Psoas muscle (tissue), 8 donors: ENCODE measurements around the gene XRCC3. TPM values are rescaled to one million over a fixed set of nuclear protein-coding genes. Genes with fewer than 3 reads are reported as not detected.

ENCODE experiments used
- ATAC-seq, 4 donors: fragments of 200-7000 bp; cut with Tn5 transposase; one replicate each; pipeline ENCODE4 v1.9.1; 2020; ENCODE audit warnings: moderate library complexity in 3 of 4, mild to moderate bottlenecking in 2 of 4
- DNase-seq, 2 donors: peaks; one replicate each; pipeline ENCODE4 v3.0.0-alpha.2; 2020
- H3K27ac ChIP-seq: fragments of 200-600 bp; one replicate; pipeline ENCODE4 v1.8.0; 2022
- H3K27me3 ChIP-seq, 3 donors: fragments of 200-600 bp in 1 of 3; one replicate each; pipeline versions ENCODE4 v1.6.1 to v1.8.0; 2013 to 2022; ENCODE audit warnings: low read length in 2 of 3, mild to moderate bottlenecking in 2 of 3, moderate library complexity in 1 of 3; ENCODE audit not compliant: insufficient read depth in 3 of 3
- H3K36me3 ChIP-seq, 2 donors: fragments of 200-600 bp in 1 of 2; one replicate each; pipeline versions ENCODE4 v1.6.1 to v1.8.0; 2013 to 2022; ENCODE audit warnings: low read depth in 1 of 2, mild to moderate bottlenecking in 1 of 2, moderate library complexity in 1 of 2; ENCODE audit not compliant: insufficient read depth in 1 of 2
- H3K4me1 ChIP-seq: fragments of 200-600 bp; one replicate; pipeline ENCODE4 v1.8.0; 2022
- H3K4me3 ChIP-seq: fragments of 200-600 bp; one replicate; pipeline ENCODE4 v1.8.0; 2022; ENCODE audit warnings: mild to moderate bottlenecking
- H3K9me3 ChIP-seq: fragments of 200-600 bp; one replicate; pipeline ENCODE4 v1.8.0; 2022
- CTCF ChIP-seq: fragments of 200-600 bp; IDR thresholded peaks from one replicate; pipeline ENCODE4 v1.8.0; 2022; ENCODE audit warnings: antibody characterized with exemption
- WGBS, 3 donors: extraction: QIAGEN DNeasy Blood & Tissue Kit; methylation state at CpG; one replicate each; pipeline versions ENCODE4 v1.1.6 to v1.1.7; 2013; 5-methylcytosine and 5-hydroxymethylcytosine counted together
- intact Hi-C, 2 donors: fragments of 100-400 bp; cut with DNase I; formaldehyde crosslinking; loops; one replicate each; pipeline versions ENCODE4 v1.11.0 to v1.14.2; 2022
- polyA plus RNA-seq, 3 donors: library from polyadenylated mRNA; stranded (reverse); fragments of 200-250 nt; gene quantifications; one replicate each; pipeline ENCODE4 v1.2.3, GENCODE V29; 2013
- total RNA-seq, 4 donors: library from RNA; stranded (reverse); fragmentation: NEBNext Ultra II Directional in 2 of 4; extraction: Animal tissue kit (Norgen Biotek cat#: 25700) in 2 of 4; gene quantifications; one replicate each; pipeline versions ENCODE4 v1.2.1 to v1.2.4, GENCODE V29; 2021 to 2023
- donor health status: healthy with polysubstance abuse.
- donor health status: DM: no; HTN: no; CAD: no; lungs with moderate emphysema.
- donor health status: Bipolar disorder and iron deficiency.
- donor health status: healthy.
- donor health status: DM: yes; HTN: yes; CAD: no.
- donor health status: DM: no; HTN: no; CAD: no.
- donor health status: DM: no; HTN: no; CAD: no.
- donor health status: DM: yes; HTN: yes; CAD: no.

The XRCC3 gene
- total and polyA plus RNA-seq, 7 donors, result 1.00 to 2.5 (median 1.6) TPM

- Histone ChIP-seq H3K36me3 (peaks cover 0 to 73% of the 10 kb centered on the region in 2 donors), H3K27me3 (no peaks in the 10 kb centered on the region), H3K27ac (no peak overlapping the region), H3K4me1 (no peaks in the 10 kb centered on the region), H3K9me3 (no peaks in the 10 kb centered on the region), H3K4me3 (no peak overlapping the region)
- ATAC-seq, result no peak
- intact Hi-C loops, result no loop called here
- peak in 1 of 2 donors; percentile 47 for DNase-seq
- WGBS, 3 donors, result 68 to 79% (median 72%) methylated on average over 6 of the region's 6 CpGs
- TF ChIP-seq CTCF, result no peak
These were observed 24.2 kb upstream of the XRCC3 start for GRCh38 chr14:103739466-103739792.

GRCh38 chr14:103738701-103739451 lies 23.6 kb upstream of the XRCC3 start:
- ATAC-seq, result peak in 2 of 4 donors; percentile 23 to 40
- peak in 1 of 2 donors; percentile 25 for DNase-seq
- H3K27ac ChIP-seq, result no peak overlapping the region
- intact Hi-C loops, result no loop called here
- TF ChIP-seq CTCF, result no peak
- no peaks in the 10 kb centered on the region for H3K27me3 ChIP-seq
- WGBS, 3 donors, result 66 to 83% (median 68%) methylated on average over 34 of the region's 34 CpGs
- no peaks in the 10 kb centered on the region for H3K9me3 ChIP-seq
- no peaks in the 10 kb centered on the region for H3K4me1 ChIP-seq
- H3K4me3 ChIP-seq, result no peak overlapping the region
- H3K36me3 ChIP-seq, result peaks cover 0 to 78% of the 10 kb centered on the region in 2 donors

- Histone ChIP-seq H3K4me1 (no peaks in the 10 kb centered on the region), H3K9me3 (no peaks in the 10 kb centered on the region), H3K36me3 (peaks cover 0 to 82% of the 10 kb centered on the region in 2 donors), H3K4me3 (no peak overlapping the region), H3K27me3 (no peaks in the 10 kb centered on the region), H3K27ac (no peak overlapping the region)
- no peak for ATAC-seq
- WGBS, 3 donors, result 77 to 88% (median 80%) methylated on average over 10 of the region's 10 CpGs
- peak in 1 of 2 donors; percentile 26 for DNase-seq
- TF ChIP-seq CTCF, result no peak
- intact Hi-C loops, result no loop called here
These were observed 22.9 kb upstream of the XRCC3 start for GRCh38 chr14:103738166-103738565.

GRCh38 chr14:103737432-103738045 lies 22.3 kb upstream of the XRCC3 start:
- DNase-seq (peak in 1 of 2 donors; percentile 55), ATAC-seq (no peak)
- Histone ChIP-seq H3K9me3 (no peaks in the 10 kb centered on the region), H3K4me1 (no peaks in the 10 kb centered on the region), H3K4me3 (no peak overlapping the region), H3K27me3 (no peaks in the 10 kb centered on the region), H3K36me3 (peaks cover 0 to 84% of the 10 kb centered on the region in 2 donors), H3K27ac (no peak overlapping the region)
- WGBS, 3 donors, result 88 to 93% (median 91%) methylated on average over 16 of the region's 16 CpGs
- TF ChIP-seq CTCF, result no peak
- intact Hi-C loops, result no loop called here
